ENCODE measurements around the gene RPL10A.

The RPL10A gene

DNA sequence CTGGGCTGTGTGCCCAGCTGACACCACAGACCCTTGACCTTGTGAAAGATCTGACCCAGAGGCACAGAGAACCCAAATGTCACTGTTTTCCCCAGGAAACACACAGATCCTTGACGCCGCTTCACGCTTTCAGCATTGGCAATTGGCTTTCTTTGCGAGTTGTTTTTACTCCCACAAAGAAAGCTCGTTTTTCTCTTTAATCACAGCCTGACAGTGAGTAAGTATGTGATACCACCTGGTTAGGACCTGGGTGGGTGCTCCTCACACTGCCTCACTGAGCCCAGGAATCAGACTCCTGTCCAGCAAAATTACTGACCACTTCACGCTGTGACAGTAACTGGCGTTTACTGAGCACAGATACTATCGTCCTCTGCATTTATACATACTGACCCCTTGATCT is 13.0 kb downstream of the RPL10A start:
- Mint-ChIP-seq H3K4me3 (no peak overlapping the region), H3K4me1 (no peaks in the 10 kb centered on the region), H3K27ac (no peak overlapping the region), H3K36me3 (no peaks in the 10 kb centered on the region), H3K9me3 (no peaks in the 10 kb centered on the region), H3K27me3 (no peaks in the 10 kb centered on the region)

- no peak overlapping the region for H3K4me3 Mint-ChIP-seq
- no peak overlapping the region for H3K27ac Mint-ChIP-seq
- no peaks in the 10 kb centered on the region for H3K27me3 Mint-ChIP-seq
- no peaks in the 10 kb centered on the region for H3K36me3 Mint-ChIP-seq
- no peaks in the 10 kb centered on the region for H3K4me1 Mint-ChIP-seq
- H3K9me3 Mint-ChIP-seq: no peaks in the 10 kb centered on the region
Observed at GRCh38 chr6:35483062-35483461, 14.9 kb downstream of the RPL10A start.

- no peak overlapping the region for H3K4me3 Mint-ChIP-seq
- H3K27me3 Mint-ChIP-seq: no peaks in the 10 kb centered on the region
- H3K4me1 Mint-ChIP-seq: no peaks in the 10 kb centered on the region
- H3K9me3 Mint-ChIP-seq: no peaks in the 10 kb centered on the region
- H3K27ac Mint-ChIP-seq: no peak overlapping the region
- no peaks in the 10 kb centered on the region for H3K36me3 Mint-ChIP-seq
Observed at GRCh38 chr6:35483490-35483889, 15.3 kb downstream of the RPL10A start.

DNA sequence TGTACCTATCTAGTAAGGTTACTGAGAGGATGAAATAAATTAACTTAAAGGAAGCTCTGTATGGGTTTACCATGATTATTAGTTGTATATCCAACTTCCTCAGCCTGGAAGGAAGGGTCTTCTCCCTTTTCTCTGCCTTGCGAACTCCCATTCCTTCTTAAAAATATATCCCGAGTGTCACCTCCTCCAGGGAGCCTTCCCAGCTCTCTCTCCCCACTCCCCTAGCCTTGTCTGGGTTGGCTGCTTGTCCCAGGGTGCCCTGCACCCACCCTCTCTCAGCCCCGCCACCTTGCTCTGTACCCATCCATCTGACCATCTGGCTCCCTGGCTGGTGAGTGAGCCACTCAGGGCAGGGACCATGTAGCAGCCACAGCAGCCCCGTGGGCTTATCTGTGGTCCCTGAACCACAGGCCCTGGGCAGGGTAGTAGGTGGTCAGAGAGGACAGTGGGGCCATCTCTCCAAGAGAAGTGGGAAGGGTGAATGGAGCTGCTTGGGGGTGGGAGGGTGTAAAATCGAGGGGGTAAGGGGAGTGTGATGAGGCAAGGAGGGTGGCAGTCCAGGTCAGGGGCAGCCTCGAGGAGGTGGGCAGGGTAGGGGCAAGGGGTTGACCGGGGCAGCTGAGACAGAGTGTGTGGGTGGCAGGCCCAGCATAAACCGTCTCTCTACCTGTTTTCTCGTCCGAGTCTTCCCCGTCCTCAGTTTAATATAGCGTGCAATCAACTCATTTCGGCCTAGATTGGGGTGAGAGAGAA is 15.9 kb downstream of the RPL10A start:
- H3K4me3 Mint-ChIP-seq: no peak overlapping the region

GRCh38 chr6:35484921-35485392 is 16.8 kb downstream of the RPL10A start:
- Mint-ChIP-seq H3K27ac (no peak overlapping the region), H3K27me3 (no peaks in the 10 kb centered on the region), H3K36me3 (no peaks in the 10 kb centered on the region), H3K4me3 (no peak overlapping the region), H3K9me3 (no peaks in the 10 kb centered on the region), H3K4me1 (no peaks in the 10 kb centered on the region)

More for the DNA sequence above, 15.9 kb downstream of the RPL10A start:
- Mint-ChIP-seq H3K27me3 (no peaks in the 10 kb centered on the region), H3K27ac (no peak overlapping the region), H3K9me3 (no peaks in the 10 kb centered on the region), H3K4me1 (no peaks in the 10 kb centered on the region), H3K36me3 (no peaks in the 10 kb centered on the region)

DNA sequence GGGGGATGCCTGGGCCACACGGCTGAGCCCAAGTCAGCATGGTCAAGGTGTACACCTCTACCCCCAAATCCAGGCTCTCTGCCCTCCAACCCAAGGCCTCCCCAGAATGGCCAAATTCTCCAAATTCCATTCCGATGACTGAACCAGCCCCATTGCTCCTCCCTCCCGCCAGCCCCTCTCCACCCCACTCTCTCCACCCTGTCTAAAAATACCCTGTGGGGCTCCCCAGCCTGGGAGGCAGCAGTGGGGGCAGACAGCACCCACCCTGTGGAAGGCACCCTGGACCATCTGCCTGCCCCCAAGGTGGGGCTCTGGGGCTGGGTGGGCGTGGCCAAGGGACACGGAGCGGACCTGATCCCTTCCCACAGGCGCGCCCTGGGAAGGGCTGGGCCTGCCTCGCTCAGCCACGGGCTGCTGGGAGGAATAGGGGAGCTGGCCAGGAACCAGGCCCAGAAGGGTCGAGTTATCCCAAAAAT is 17.2 kb downstream of the RPL10A start:
- no peaks in the 10 kb centered on the region for H3K27me3 Mint-ChIP-seq
- H3K4me1 Mint-ChIP-seq: no peaks in the 10 kb centered on the region
- no peaks in the 10 kb centered on the region for H3K36me3 Mint-ChIP-seq
- H3K9me3 Mint-ChIP-seq: no peaks in the 10 kb centered on the region
- H3K4me3 Mint-ChIP-seq: no peak overlapping the region
- no peak overlapping the region for H3K27ac Mint-ChIP-seq

DNA sequence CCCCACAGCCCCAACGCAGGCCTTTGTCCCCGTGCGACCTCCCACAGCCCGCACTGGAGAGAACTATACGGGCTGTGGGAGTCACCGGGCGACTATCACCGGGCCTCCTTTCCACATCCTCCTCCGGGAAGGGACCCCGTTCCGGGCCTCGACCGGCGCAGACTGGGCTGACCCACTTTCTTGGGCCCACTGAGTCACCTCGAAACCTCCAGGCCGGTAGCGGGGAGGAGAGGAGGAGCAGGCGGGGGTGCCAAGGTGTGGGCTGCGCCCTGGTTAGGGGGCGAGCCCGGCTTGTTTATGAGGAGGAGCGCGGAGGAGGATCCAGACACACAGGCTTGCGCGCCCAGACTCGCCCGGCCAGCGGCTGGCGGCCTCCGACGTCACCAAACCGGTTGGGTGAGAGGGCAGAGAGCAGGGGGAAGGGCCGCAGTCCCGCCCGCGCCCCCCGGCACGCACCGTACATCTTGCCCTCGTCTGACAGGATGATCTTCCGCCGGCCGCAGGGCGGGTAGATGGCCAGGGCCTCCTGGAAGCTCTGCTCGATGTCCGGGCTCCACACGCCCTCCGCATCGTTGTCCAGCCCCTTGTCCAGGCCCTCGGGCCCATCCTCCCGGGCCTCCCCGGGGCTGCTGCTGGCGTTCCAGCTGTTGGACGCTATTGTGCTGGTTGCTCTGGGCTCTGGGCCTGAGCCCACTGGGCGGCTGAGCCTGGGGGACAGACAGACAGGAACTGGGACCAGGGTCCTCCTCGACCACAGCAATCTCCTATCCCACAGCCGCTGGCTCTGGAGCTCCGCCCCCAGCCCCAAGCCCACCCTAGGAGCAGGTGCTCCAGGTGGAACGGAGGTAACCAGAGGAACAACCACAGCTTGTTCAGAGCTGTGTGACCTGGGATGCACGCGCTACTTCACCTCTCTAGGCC is 18.1 kb downstream of the RPL10A start:
- Mint-ChIP-seq H3K4me1 (no peaks in the 10 kb centered on the region), H3K4me3 (no peak overlapping the region), H3K9me3 (no peaks in the 10 kb centered on the region), H3K27me3 (no peaks in the 10 kb centered on the region), H3K27ac (no peak overlapping the region), H3K36me3 (no peaks in the 10 kb centered on the region)

GRCh38 chr6:35487658-35488516 is 19.7 kb downstream of the RPL10A start:
- Mint-ChIP-seq H3K9me3 (no peaks in the 10 kb centered on the region), H3K36me3 (no peaks in the 10 kb centered on the region), H3K27me3 (no peaks in the 10 kb centered on the region), H3K4me1 (peaks cover 3% of the 10 kb centered on the region), H3K4me3 (no peak overlapping the region), H3K27ac (no peak overlapping the region)

DNA sequence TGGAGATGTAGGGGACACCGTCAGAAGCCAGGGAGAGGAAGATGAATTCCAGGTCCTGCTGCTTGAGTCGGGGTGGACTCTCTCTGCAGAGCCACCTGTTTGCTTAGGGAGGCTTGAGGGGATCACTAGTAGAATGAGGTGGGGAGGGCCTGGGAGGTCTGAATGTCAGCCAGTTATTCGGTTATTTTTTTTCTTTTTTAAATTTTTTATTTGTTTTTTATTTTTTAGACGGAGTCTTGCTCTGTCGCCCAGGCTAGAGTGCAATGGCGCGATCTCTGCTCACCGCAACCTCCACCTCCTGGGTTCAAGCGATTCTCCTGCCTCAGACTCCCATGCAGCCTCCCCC is 20.3 kb downstream of the RPL10A start:
- no peak overlapping the region for H3K4me3 Mint-ChIP-seq
- no peaks in the 10 kb centered on the region for H3K27me3 Mint-ChIP-seq
- H3K36me3 Mint-ChIP-seq: no peaks in the 10 kb centered on the region
- no peak overlapping the region for H3K27ac Mint-ChIP-seq
- peaks cover 4% of the 10 kb centered on the region for H3K4me1 Mint-ChIP-seq
- no peaks in the 10 kb centered on the region for H3K9me3 Mint-ChIP-seq

DNA sequence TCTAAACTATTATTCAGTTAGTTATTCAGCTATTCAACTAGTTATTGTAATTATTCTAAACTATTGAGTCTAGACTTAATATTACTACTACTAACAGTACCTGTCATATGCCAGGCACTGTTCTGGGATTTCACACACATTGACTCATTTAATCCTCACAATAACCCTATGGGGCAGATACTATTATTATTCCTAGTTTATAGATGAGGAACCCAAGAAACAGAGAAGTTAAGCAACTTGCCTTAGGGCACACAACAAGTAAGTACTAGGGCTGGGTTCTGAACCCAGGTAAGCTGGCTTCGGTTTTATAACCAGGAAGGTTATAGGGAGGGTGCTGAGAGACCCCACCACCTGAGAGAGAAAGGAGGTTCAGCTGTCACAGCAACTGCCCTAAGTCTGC is 20.9 kb downstream of the RPL10A start:
- peaks cover 7% of the 10 kb centered on the region for H3K4me1 Mint-ChIP-seq
- no peaks in the 10 kb centered on the region for H3K36me3 Mint-ChIP-seq
- no peak overlapping the region for H3K4me3 Mint-ChIP-seq
- H3K27me3 Mint-ChIP-seq: no peaks in the 10 kb centered on the region
- H3K27ac Mint-ChIP-seq: no peak overlapping the region
- H3K9me3 Mint-ChIP-seq: no peaks in the 10 kb centered on the region

GRCh38 chr6:35489995-35490791 is 22.0 kb downstream of the RPL10A start:
- H3K9me3 Mint-ChIP-seq: no peaks in the 10 kb centered on the region
- H3K4me1 Mint-ChIP-seq: peaks cover 8% of the 10 kb centered on the region
- H3K4me3 Mint-ChIP-seq: no peak overlapping the region
- no peaks in the 10 kb centered on the region for H3K27me3 Mint-ChIP-seq
- H3K36me3 Mint-ChIP-seq: no peaks in the 10 kb centered on the region
- H3K27ac Mint-ChIP-seq: no peak overlapping the region

DNA sequence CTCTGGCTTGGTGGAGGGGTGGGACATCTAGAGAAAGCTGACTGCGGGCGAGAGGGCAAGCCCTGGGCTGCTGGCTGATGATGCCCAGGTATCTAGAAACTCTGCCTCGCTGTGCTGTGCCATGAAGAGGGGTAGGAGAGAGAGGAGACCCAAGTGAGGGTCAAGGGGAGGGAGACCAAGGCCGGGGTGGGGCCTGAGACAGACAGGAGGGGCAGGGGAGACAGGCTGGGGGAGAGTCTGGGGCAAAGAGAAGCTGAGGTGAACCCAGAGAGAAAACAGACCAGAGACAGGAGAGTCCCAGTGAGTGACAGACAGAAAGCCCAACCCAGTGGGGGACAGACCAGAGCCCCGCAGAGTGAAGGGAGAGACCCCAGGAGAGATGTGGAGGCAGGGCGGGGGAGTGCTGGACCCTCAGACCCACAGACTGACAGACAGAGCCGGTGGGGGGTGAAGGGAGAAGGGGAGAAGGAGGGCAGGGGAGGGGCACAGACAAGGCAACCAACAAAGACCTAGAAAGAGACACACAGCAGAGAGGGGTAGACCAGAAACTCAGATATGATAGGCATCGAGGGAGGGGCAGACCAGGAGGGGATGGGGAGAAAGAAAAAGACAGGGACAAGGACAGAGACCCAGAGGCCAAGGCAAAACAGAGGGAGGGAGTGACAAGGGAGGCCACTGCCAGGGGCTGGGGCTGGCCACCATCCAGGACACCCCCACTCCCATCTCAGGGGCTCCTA is 22.8 kb downstream of the RPL10A start:
- Mint-ChIP-seq H3K4me1 (peaks cover 8% of the 10 kb centered on the region), H3K36me3 (no peaks in the 10 kb centered on the region), H3K4me3 (no peak overlapping the region), H3K9me3 (no peaks in the 10 kb centered on the region), H3K27me3 (no peaks in the 10 kb centered on the region), H3K27ac (no peak overlapping the region)

GRCh38 chr6:35491558-35492257 is 23.5 kb downstream of the RPL10A start:
- H3K27me3 Mint-ChIP-seq: no peaks in the 10 kb centered on the region
- H3K4me1 Mint-ChIP-seq: peaks cover 8% of the 10 kb centered on the region
- H3K27ac Mint-ChIP-seq: no peak overlapping the region
- H3K9me3 Mint-ChIP-seq: no peaks in the 10 kb centered on the region
- H3K36me3 Mint-ChIP-seq: no peaks in the 10 kb centered on the region
- no peak overlapping the region for H3K4me3 Mint-ChIP-seq

Data from activated naive CD4-positive, alpha-beta T cell treated with anti-CD3 and anti-CD28 coated beads, Interleukin-2, amount 50 U/mL, for 24 hours (primary cell).